Gastrocnemius medialis (tissue), 4 donors: Measurements from ENCODE around the gene CERS6. TPM values are rescaled to one million over a fixed set of nuclear protein-coding genes. Genes with fewer than 3 reads are reported as not detected.

Experiments
- ATAC-seq, 2 donors: fragments of 150-250 bp; one replicate each; pipeline ENCODE4 v1.9.1; 2016
- DNase-seq, 2 donors: peaks; one replicate each; pipeline ENCODE4 v3.0.0-alpha.2; 2019
- H3K27ac ChIP-seq, 4 donors: fragments of 200-600 bp; sonication (generic); 1 replicate in 1 of 4; 2 replicates in 3 of 4; pipeline ENCODE4 v1.5.1; 2016 to 2018; ENCODE audit warnings: mild to moderate bottlenecking in 2 of 4, moderate library complexity in 1 of 4
- H3K27me3 ChIP-seq, 3 donors: fragments of 200-600 bp; sonication (generic) in 2 of 3; 1 replicate in 1 of 3; 2 replicates in 2 of 3; pipeline versions ENCODE4 v1.5.1 to v1.6.0; 2016 to 2019; ENCODE audit warnings: mild to moderate bottlenecking in 1 of 3, moderate library complexity in 1 of 3
- H3K36me3 ChIP-seq, 2 donors: fragments of 200-600 bp; sonication (generic) in 1 of 2; one replicate each; pipeline ENCODE4 v1.5.1; 2017 to 2018
- H3K4me1 ChIP-seq, 2 donors: fragments of 200-600 bp; sonication (generic) in 1 of 2; one replicate each; pipeline ENCODE4 v1.5.1; 2016 to 2017; ENCODE audit warnings: mild to moderate bottlenecking in 2 of 2
- H3K4me3 ChIP-seq, 4 donors: fragments of 200-600 bp; sonication (generic) in 3 of 4; 1 replicate in 1 of 4; 2 replicates in 3 of 4; pipeline ENCODE4 v1.5.1; 2016 to 2019; ENCODE audit warnings: mild to moderate bottlenecking in 2 of 4
- H3K9me3 ChIP-seq, 3 donors: fragments of 200-600 bp; sonication (generic) in 2 of 3; 1 replicate in 1 of 3; 2 replicates in 2 of 3; pipeline ENCODE4 v1.5.1; 2016 to 2019
- CTCF ChIP-seq, 5 experiments: fragments of 450-650 bp in 3 of 5; fragments of 200-600 bp in 2 of 5; sonication (generic) in 2 of 5; IDR thresholded peaks in 4 of 5; conservative IDR thresholded peaks in 1 of 5; 1 replicate in 4 of 5; 2 replicates in 1 of 5; pipeline ENCODE4 v1.5.1; 2016 to 2019; ENCODE audit warnings: antibody characterized with exemption in 5 of 5, mild to moderate bottlenecking in 3 of 5, moderate library complexity in 3 of 5
- POLR2A ChIP-seq, 2 donors: fragments of 450-650 bp; IDR thresholded peaks; one replicate each; pipeline ENCODE4 v1.6.1; 2017; ENCODE audit warnings: antibody characterized with exemption in 2 of 2, mild to moderate bottlenecking in 2 of 2, moderate library complexity in 2 of 2
- in situ Hi-C, 4 donors: fragments of 200-750 bp; cut with MboI; loops; one replicate each; pipeline versions ENCODE4 v1.15.0 to v1.8.0; 2017; ENCODE audit warnings: low sequenced_read_pairs in 4 of 4
- intact Hi-C: fragments of 100-400 bp; cut with DNase I; formaldehyde crosslinking; loops from one replicate; pipeline ENCODE4 v1.15.1; 2023; ENCODE audit warnings: low total_unique reads
- total RNA-seq, 4 donors: library from RNA; depleted of rRNA; stranded (reverse); fragments of >200 nt; gene quantifications; one replicate each; pipeline versions ENCODE4 v1.1.0 to v1.2.3, GENCODE V29; 2016

CERS6 gene
- total RNA-seq, 4 donors from 2014 or later = 11.9 to 18.0 (median 14.7) TPM

GRCh38 chr2:168640039-168640438 lies 184.0 kb downstream of the CERS6 start:
- peak overlapping the region; percentile 52 to 77 (median 62) for H3K27ac ChIP-seq
- H3K36me3 ChIP-seq = no peaks in the 10 kb centered on the region
- no peaks in the 10 kb centered on the region for H3K27me3 ChIP-seq
- intact Hi-C loops = no loop called here
- peaks cover 26 to 51% of the 10 kb centered on the region in 2 donors for H3K4me1 ChIP-seq
- no peak overlapping the region for H3K4me3 ChIP-seq
- DNase-seq (no peak), ATAC-seq (no peak)
- TF ChIP-seq CTCF (IDR thresholded peaks at IDR 0.05 in 4 of 5, conservative IDR thresholded peaks at IDR 0.05 in 1 of 5) = no peak
- no peak for TF ChIP-seq POLR2A (IDR thresholded peaks at IDR 0.05)
- in situ Hi-C loops = no loop called here
- no peaks in the 10 kb centered on the region for H3K9me3 ChIP-seq

- Histone ChIP-seq H3K36me3 (no peaks in the 10 kb centered on the region), H3K27ac (no peak overlapping the region), H3K4me3 (no peak overlapping the region), H3K27me3 (no peaks in the 10 kb centered on the region), H3K4me1 (peaks cover 19 to 41% of the 10 kb centered on the region in 2 donors), H3K9me3 (no peaks in the 10 kb centered on the region)
- DNase-seq (no peak), ATAC-seq (no peak)
- in situ Hi-C loops (no loop called here), intact Hi-C loops (no loop called here)
- no peak for TF ChIP-seq CTCF (IDR thresholded peaks at IDR 0.05 in 4 of 5, conservative IDR thresholded peaks at IDR 0.05 in 1 of 5)
- no peak for TF ChIP-seq POLR2A (IDR thresholded peaks at IDR 0.05)
Observed at GRCh38 chr2:168641636-168642035, 185.6 kb downstream of the CERS6 start.

GRCh38 chr2:168642873-168643272 lies 186.8 kb downstream of the CERS6 start:
- Histone ChIP-seq H3K9me3 (no peaks in the 10 kb centered on the region), H3K36me3 (no peaks in the 10 kb centered on the region), H3K27me3 (no peaks in the 10 kb centered on the region), H3K4me3 (no peak overlapping the region), H3K27ac (no peak overlapping the region), H3K4me1 (peaks cover 19 to 38% of the 10 kb centered on the region in 2 donors)
- in situ Hi-C loops = no loop called here
- intact Hi-C loops = no loop called here
- ATAC-seq (no peak), DNase-seq (no peak)
- TF ChIP-seq CTCF (IDR thresholded peaks at IDR 0.05 in 4 of 5, conservative IDR thresholded peaks at IDR 0.05 in 1 of 5) (no peak), POLR2A (IDR thresholded peaks at IDR 0.05) (no peak)

GRCh38 chr2:168643979-168644378 lies 187.9 kb downstream of the CERS6 start:
- ATAC-seq (peak; percentile 84 to 96), DNase-seq (peak in 1 of 2 donors; percentile 28)
- Histone ChIP-seq H3K36me3 (no peaks in the 10 kb centered on the region), H3K4me3 (no peak overlapping the region), H3K27ac (peak overlapping the region in 3 of 4 donors; percentile 52 to 70 (median 66)), H3K9me3 (no peaks in the 10 kb centered on the region), H3K4me1 (peaks cover 23 to 37% of the 10 kb centered on the region in 2 donors), H3K27me3 (no peaks in the 10 kb centered on the region)
- in situ Hi-C loops (no loop called here), intact Hi-C loops (no loop called here)
- no peak for TF ChIP-seq POLR2A (IDR thresholded peaks at IDR 0.05)
- no peak for TF ChIP-seq CTCF (IDR thresholded peaks at IDR 0.05 in 4 of 5, conservative IDR thresholded peaks at IDR 0.05 in 1 of 5)

GRCh38 chr2:168645696-168646338 lies 189.7 kb downstream of the CERS6 start:
- Histone ChIP-seq H3K27ac (no peak overlapping the region), H3K4me1 (peaks cover 21 to 33% of the 10 kb centered on the region in 2 donors), H3K9me3 (no peaks in the 10 kb centered on the region), H3K4me3 (no peak overlapping the region), H3K27me3 (no peaks in the 10 kb centered on the region), H3K36me3 (no peaks in the 10 kb centered on the region)
- DNase-seq = no peak
- TF ChIP-seq CTCF (IDR thresholded peaks at IDR 0.05 in 4 of 5, conservative IDR thresholded peaks at IDR 0.05 in 1 of 5) (no peak), POLR2A (IDR thresholded peaks at IDR 0.05) (no peak)
- ATAC-seq = no peak
- in situ Hi-C loops = no loop called here
- intact Hi-C loops = no loop called here
